Mammary epithelial cell (primary cell): ENCODE results near the gene LMO7.

Source experiments
- CTCF ChIP-seq, 2 donors: IDR thresholded peaks in 1 of 2; conservative IDR thresholded peaks in 1 of 2; 2 replicates each; pipeline ENCODE4 v1.5.1; 2011 to 2012; ENCODE audit warnings: inconsistent platforms in 2 of 2, low read length in 2 of 2, mild to moderate bottlenecking in 2 of 2, control low read depth in 1 of 2, low read depth in 1 of 2; ENCODE audit not compliant: insufficient read depth in 1 of 2; ENCODE audit errors: extremely low read depth in 1 of 2
- EZH2 ChIP-seq: IDR thresholded peaks from 2 replicates; pipeline ENCODE4 v1.6.1; 2012; ENCODE audit warnings: low read length, inconsistent platforms, borderline replicate concordance

GRCh38 chr13:75896271-75896670, 260.1 kb downstream of the LMO7 start:
- TF ChIP-seq CTCF (conservative IDR thresholded peaks at IDR 0.05 in 1 of 2, IDR thresholded peaks at IDR 0.05 in 1 of 2; ENCODE audit: extremely low read depth in 1 of 2, insufficient read depth in 1 of 2, low read depth in 1 of 2, low read length in 2 of 2) (no peak), EZH2 (no peak)
